Skin of body (tissue), 2 donors: ENCODE results near the gene POM121. TPM values are rescaled to one million over a fixed set of nuclear protein-coding genes. Genes with fewer than 3 reads are reported as not detected.
"Not testable (repeated sequence)": the region's sequence is repeated elsewhere in the genome, so short reads cannot be mapped to it uniquely, and the experiment has no call there.

Source experiments
- DNase-seq: peaks from one replicate; lab custom pipeline; 2025; lab: John Stamatoyannopoulos, UW
- total RNA-seq: library from RNA; depleted of rRNA; stranded (reverse); fragments of >200 nt; gene quantifications from one replicate; pipeline ENCODE4 v1.2.3, GENCODE V29; 2014

The POM121 gene
- total RNA-seq: 9.6 TPM

DNA sequence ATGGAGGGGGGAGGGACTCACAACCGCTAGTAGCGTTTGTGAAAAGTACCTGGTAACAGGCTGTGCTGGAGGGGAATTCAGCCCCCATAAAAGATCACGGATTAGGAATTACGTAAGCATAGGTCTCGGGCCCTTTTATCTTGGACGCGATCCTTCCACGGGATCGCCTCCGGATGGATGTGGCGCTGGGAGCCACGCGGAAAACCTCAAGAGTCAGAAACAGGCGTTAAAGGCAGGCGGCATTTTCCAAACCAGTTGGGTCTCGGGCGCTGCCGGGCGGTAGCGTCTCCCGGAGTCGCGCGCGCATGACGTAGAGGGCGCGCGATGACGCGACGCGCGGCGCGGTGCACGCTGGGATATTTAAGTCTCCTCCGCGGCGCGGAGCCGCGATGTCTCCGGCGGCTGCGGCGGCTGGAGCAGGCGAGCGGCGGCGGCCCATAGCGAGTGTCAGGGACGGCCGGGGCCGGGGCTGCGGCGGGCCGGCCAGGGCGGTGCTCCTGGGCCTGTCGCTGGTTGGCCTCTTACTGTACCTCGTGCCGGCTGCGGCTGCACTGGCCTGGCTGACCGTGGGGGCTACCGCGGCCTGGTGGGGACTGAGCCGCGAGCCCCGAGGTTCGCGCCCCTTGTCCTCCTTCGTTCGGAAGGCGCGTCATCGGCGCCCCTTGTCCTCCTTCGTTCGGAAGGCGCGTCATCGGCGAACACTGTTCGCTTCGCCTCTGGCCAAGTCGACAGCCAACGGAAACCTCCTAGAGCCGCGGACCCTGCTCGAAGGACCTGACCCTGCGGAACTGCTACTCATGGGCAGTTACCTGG is at the start of gene POM121:
TSS of gene POM121 (plus strand) at position 363 of the 813 bp plus-strand sequence. CDS start at position 390, 27 bp downstream.
- peak; percentile 66 for DNase-seq

DNA sequence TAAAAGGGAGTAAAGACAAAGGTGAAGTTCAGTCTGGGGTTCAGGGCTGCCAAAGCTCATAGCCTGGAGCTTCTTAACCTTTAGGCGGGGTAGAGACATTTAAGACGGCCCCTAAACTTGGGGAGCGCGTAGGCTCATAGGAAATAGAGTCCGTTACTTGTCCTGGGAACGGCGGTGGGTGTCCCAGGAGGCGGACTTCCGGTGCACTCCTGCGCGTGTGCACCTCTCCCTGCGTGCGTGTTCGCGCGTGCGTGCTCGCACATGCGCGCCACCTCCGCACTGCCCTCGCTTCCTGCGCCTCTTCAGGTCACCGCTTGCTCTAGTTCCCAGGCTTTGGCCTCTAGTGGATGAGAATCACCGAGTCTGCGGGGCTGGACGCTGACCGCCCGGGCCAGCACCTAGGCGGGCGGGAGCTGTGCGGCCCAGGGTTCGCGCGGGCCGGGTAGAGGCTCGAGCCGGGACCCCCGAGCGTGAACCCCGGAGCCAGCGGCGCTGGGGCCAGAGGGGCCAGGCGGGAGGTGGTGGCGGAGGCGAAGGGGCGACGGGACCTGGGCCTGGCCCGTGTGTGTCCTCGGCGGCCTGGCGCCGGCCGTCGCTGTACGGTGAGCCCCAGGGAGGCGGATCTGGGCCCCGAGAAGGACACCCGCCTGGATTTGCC is 45.7 kb upstream of the POM121 start:
- DNase-seq: peak; percentile 29

DNA sequence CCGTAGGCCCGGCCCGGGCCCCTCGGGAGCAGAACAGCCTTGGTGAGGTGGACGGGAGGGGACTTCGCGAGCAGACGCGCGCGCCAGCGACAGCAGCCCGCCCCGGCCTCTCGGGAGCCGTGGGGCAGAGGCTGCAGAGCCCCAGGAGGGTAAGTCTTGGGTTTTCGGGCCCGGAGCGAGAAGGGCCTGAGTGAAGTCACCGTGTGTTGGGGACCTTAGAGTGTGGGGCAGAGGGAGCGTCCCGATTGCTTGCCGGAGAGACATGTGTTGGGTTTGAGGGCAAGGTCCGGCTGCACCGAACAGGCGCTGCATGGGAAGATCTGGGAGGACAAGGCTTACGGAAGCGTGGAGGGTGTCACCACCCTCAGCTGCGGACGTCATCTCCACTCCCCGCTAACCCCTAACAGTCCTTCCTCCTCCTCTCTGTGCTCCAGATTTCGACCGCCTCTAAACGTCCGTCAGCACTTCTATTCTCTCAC is 45.1 kb upstream of the POM121 start:
- DNase-seq: peak; percentile 13

DNA sequence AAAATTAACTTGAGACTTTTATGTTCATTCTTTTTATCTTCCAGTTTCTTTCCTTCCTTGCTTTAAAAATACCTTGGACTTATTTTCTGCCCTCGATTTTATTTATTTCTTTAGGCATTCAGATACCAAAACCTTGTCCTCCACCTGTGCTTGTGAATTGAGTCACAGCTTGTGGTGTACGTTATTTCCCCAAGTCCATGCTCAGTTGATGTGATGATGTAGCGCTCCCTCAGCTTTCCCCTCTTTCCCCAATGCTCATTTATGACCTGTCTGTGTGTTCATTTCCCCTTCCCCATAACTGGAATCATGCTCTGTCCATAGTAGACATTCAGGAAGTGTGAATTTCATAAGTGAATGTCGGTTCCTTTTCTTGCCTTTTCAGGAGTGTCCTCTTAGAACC is 33.1 kb upstream of the POM121 start:
- DNase-seq: not testable (repeated sequence)

DNA sequence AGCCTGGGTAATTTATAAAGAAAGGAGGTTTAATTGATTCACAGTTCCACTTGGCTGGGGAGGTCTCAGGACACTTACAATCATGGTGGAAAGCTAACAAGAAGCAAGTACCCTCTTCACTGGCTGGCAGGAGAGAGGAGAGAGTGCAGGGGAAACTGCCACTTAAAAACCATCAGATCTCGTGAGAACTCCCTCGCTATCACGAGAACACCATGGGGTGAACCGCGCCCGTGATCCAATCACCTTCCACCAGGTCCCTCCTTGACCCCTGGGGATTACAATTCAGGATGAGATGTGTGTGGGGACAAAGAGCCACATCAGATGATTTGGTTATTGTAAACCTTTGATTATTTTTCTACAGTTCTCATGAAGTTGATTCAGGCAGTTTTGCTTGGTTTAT is 20.2 kb upstream of the POM121 start:
- DNase-seq: not testable (repeated sequence)

DNA sequence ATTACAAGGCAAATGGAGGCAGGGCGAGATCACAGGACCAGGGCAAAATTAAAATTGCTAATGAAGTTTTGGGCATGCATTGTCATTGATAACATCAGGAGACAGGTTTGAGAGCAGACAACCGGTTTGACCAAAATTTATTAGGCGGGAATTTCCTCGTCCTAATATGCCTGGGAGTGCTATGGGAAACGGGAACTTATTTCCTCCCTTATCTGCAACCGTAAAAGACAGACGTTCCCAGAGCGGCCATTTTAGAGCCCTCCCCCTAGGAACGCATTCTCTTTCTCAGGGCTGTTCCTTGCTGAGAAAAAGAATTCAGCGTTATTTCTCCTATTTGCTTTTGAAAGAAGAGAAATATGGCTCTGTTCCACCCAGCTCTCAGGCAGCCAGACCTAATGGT is 16.5 kb upstream of the POM121 start:
- DNase-seq: not testable (repeated sequence)

DNA sequence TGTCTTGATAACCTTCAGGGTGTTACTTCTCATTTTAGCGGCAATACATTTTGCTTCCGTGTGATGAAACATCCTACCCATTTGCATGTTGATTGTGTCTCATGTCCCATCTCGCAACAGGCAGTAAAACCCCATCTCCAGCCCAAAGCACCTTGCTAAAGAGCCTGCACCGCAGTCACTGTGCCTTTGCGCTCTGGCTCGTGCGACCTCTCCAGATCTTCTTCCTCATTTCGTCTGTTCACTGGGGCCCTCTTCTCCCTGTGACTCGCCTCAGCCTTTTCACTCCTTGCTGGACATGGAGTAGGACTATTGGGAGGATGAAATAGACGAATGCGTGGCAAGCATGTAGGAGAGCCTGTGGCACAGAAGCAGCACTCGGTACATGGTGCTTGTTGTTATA is 13.5 kb upstream of the POM121 start:
- not testable (repeated sequence) for DNase-seq

DNA sequence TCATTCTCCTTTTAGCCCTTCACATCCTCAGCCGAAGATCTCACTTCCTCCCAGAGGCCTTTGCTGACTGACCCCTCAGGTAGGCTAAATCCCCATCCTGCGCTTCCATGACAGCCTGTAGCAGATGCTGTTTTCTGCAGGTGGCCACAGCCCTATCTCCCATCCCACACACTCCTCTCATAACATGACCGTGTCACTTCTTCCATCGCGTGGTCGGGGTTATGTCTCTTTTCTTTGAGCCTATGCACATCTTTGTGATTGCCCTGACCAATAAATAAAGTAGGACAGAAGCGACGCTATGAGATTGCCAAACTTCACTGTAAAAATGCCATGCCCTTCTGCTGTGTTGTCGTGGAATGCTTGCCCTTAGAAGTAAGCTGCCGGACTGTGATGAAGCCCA is 11.1 kb upstream of the POM121 start:
- not testable (repeated sequence) for DNase-seq

DNA sequence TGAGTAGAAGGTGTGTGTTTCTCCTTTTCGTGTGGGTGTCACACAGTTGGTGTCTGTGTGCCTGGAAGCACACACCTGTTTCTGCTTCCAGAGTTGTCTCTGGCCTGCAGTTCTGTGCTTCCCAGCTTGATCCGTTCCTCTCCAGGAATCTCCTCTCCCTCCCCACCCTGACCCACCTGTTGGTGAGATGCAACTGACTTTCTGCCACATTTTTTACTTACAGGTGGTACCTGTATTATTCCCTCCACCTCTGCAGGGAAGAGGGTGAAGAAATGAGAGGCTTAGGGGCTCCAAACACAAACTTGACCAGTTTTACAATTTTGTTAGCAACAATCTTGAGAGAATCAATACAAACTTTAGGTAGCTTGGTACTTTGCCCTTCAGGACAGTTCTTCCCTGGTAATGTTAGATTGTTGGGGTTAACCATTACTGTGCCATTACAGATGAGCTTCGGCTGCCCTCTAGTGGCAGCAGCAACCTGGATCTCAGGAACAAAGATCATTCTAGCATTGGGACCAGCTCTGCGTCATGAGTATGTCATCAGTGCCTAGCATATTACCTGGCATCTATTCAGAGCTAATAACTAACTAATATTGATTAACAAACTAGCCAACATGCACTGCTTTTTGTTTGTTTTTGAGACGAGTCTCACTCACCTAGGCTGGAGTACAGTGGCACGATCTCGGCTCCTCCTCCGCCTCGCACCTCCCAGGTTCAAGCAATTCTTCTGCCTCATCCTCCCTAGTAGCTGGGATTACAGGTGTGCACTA is 10.0 kb upstream of the POM121 start:
- DNase-seq: not testable (repeated sequence)

DNA sequence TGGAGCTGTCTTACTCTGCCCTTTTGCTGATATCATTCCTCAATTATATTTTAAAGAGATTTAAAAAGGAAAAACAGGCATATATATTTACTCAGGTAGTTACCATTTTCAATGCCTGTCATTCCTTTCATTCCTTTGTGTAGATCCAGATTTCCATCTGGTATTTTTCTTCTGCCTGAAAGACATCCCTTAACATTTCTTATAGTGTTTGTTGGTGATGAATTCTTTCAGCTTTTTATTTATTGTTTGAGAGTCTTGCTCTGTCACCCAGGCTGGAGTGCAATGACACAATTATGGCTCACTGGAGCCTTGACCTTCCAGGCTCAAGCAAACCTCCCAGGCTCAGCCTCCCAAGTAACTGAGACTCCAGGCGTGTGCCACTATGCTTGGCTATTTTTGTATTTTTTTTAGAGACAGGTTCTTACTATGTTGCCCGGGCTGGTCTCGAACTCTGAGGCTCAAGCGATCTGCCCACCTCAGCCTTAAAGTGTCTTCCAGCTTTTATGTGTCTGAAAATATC is 5.6 kb upstream of the POM121 start:
- no peak for DNase-seq

DNA sequence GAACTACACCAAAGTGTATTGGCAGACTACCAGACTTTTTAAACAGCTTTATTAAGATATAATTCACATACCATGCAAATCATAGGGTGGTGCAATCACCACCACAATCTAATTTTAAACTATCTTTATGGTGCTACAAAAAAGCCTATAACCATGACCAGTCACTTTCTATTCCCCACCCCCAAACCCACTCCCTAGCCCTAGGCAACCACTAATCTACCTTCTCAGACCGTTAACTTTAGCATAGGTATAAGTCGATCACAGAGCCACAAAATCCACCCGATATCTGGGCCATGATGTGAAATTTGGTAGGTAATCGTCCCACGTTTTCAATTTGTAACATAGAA is 536 bp upstream of the POM121 start:
- DNase-seq: no peak

DNA sequence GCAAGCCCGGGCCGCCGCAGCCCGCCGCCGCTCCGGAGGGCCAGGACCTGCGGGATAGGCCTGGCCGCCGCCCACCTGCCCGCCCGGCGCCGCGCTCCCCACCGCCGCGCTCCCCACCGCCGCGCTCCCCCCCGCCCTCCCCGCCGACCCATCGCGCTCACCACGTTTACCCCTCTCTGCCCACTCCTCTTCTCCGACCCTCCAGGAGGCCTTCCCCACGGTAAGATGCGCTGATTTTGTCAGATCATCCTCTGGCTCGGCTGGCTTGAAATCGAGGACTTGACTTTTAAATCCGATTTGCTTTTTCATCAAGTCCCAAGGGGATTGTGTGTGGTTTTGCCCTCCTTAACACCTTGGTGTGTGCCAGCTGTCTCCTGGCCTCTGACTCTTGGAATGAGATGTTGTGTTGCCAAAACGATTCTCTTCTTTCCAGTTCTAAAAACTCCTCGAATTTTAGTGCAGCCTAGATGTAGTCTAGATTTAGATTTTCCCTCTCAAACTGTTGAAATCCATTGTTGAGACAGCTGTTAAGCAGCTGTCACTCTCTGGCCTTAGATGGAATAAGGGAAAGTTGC is 738 bp downstream of the POM121 start:
- DNase-seq: no peak

DNA sequence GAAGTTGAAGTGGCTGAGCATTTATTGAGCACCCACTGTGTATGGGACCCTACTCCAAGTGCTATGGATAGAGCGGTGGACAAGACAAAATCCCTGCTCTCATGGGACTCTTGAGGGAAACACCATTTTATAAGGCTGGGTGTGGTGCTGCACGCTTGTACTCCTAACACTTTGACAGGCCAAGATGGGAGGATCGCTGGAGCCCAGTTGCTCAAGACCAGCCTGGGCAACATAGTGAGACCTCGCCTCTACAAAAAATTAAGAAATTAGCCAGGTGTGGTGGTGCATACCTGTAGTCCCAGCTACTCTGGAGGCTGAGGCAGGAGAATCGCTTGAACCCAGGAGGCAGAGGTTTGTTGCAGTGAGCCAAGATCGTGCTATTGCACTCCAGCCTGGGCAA is 2.9 kb downstream of the POM121 start:
- DNase-seq: not testable (repeated sequence)

DNA sequence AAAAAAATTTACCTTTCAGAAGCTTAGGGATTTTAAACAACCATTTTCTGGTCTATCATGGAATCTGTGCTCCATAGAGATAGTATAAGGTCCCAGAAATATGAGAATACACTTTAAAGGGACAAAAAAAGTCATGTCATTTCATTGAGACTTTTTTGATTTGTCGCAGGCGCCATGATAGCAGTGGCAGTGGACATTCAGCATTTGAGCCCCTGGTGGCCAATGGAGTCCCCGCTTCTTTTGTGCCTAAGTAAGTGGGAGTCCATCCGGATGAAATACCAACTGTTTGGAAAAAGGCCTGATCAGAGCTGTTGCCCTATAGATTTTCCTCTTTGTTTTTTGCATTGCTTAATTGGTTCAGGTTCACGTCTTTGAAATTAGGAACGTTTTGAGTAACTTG is 3.3 kb downstream of the POM121 start:
- not testable (repeated sequence) for DNase-seq

DNA sequence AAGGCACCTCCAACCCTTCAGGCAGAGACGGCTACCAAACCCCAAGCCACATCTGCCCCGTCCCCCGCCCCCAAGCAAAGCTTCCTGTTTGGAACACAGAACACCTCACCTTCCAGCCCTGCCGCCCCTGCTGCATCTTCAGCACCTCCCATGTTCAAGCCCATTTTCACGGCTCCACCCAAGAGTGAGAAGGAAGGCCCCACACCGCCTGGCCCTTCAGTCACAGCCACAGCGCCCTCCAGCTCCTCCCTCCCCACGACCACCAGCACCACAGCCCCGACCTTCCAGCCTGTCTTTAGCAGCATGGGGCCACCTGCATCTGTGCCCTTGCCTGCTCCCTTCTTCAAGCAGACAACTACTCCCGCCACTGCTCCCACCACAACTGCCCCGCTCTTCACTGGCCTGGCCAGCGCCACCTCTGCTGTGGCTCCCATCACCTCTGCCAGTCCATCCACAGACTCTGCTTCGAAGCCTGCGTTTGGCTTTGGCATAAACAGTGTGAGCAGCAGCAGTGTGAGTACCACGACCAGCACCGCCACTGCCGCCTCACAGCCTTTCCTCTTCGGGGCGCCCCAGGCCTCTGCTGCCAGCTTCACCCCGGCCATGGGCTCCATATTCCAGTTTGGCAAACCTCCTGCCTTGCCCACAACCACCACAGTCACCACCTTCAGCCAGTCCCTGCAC is 17.3 kb downstream of the POM121 start:
- not testable (repeated sequence) for DNase-seq

DNA sequence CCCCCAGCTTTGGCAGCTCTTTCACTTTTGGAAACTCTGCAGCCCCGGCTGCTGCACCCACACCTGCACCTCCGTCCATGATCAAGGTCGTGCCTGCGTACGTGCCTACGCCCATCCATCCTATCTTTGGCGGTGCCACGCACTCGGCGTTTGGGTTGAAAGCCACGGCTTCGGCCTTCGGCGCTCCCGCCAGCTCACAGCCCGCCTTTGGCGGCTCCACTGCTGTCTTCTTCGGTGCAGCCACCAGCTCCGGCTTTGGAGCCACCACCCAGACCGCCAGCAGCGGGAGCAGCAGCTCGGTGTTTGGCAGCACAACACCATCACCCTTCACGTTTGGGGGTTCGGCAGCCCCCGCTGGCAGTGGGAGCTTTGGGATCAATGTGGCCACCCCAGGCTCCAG is 18.1 kb downstream of the POM121 start:
- DNase-seq: not testable (repeated sequence)

DNA sequence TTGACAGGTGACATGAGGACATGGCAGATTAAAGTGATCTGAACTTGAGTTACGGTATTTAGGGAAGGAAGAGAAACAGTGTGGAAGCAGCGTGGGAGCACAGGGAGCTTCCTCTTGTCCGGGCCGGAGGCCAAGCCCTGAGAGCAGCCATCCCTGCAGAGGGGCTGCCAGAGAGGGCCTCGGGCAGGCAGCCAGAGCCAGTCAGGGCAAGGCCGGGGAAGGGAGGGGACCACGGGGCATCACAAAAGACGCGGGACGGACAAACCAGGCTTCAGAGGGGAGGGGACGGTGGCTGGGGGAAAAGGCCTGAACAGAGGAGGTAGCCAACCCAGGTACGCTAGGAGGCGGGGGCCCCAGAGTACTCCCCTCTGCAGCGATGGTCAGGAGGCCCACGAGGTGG is 20.0 kb downstream of the POM121 start:
- not testable (repeated sequence) for DNase-seq

DNA sequence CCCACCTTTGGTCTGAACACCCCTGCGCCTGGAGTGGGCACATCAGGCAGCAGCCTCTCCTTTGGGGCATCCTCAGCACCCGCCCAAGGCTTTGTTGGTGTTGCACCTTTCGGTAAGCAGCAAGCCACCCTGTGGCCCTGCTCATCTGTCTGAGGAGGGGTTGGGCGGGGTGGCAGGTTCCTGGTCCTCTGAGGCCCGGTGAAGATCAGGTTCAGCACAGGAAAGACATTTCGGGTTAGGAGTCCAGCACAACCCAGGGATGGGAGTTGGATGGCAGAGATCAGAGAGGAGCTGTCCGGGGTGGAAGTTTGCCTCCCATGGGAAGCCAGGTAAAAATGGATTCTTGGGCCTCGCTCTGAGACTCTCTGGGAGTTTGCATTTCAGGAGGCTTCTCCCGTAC is 20.7 kb downstream of the POM121 start:
- DNase-seq: not testable (repeated sequence)

DNA sequence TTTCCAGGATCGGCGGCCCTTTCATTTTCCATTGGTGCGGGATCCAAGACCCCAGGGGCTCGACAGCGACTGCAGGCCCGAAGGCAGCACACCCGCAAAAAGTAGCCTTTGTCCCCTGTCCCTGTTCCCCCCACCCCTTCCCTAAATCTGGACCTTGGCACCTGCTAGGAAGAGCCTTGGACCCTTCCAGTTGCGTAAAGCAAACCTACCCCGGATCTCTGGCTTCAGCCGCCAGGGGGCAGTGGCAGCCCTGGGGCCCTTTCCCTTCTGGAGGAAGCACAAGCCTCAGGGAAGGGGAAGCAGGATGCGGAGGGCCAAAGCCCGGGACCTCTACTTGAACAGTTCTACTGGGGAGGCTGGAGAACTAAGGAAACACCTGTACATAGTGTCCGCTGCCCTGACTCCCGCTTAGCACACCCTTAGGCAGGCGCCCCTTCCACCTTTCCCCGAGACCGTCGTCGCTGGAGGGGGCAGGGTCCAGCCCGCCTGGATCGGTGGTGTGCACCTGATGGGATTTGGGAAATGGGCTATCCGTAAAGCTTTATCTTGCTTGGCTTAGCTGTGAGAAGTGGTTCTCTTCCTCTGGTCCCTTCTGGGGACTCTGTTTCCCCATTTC is 21.3 kb downstream of the POM121 start:
- DNase-seq: not testable (repeated sequence)

DNA sequence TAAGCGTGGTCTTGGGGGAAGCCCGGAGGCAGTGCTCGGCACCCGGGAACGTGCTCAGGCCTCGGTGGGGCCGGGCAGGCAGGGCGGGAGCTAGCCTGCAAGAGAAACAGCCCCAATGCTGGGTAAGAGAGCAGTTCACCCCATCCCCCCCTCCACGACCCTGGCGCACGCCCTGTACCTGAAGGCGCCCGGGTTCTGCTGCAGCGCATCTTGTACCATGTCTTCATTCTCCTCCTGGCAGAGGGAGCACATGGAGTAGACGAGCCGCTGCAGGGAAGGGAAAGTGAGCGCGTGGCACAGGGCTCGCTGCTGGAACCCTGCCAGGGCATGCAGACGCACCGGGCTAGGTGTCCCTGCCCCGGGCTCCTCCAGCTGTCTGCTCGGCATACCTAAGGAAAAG is 23.8 kb downstream of the POM121 start:
- DNase-seq: not testable (repeated sequence)
